Measurements from ENCODE around the gene GRIA1.
A peak's percentile ranks its signal among the peaks of the same experiment; 100 is the strongest.

Gene GRIA1

DNA sequence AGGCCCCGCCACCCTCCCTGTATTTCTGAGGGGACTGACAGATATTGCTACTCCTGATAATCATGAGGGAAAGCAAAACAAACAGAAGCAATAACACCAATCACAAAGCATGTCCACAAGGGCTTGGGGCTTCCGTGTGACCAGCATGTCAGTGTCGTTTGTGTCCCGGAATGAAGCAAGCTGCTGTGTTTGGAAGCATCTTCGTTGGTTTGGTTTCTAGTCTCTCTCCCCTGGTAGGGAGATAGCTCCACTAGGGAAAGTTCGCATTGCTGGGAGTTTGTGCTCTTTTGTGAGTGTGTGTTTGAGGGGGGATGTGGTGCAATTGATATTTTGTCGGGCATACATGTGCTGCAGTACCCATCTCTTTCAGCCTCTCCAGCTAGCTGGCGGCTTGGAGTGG, 1.4 kb downstream of the GRIA1 start:
- TF ChIP-seq, protein P1, sequence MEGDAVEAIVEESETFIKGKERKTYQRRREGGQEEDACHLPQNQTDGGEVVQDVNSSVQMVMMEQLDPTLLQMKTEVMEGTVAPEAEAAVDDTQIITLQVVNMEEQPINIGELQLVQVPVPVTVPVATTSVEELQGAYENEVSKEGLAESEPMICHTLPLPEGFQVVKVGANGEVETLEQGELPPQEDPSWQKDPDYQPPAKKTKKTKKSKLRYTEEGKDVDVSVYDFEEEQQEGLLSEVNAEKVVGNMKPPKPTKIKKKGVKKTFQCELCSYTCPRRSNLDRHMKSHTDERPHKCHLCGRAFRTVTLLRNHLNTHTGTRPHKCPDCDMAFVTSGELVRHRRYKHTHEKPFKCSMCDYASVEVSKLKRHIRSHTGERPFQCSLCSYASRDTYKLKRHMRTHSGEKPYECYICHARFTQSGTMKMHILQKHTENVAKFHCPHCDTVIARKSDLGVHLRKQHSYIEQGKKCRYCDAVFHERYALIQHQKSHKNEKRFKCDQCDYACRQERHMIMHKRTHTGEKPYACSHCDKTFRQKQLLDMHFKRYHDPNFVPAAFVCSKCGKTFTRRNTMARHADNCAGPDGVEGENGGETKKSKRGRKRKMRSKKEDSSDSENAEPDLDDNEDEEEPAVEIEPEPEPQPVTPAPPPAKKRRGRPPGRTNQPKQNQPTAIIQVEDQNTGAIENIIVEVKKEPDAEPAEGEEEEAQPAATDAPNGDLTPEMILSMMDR (IDR thresholded peaks at IDR 0.05; ENCODE audit: low read length, missing control alignments), result no peak
- no peak for DNase-seq (ENCODE audit: low read depth)
- H3K4me3 ChIP-seq (replicated peaks; ENCODE audit: low read depth, low read length), result no peak overlapping the region

DNA sequence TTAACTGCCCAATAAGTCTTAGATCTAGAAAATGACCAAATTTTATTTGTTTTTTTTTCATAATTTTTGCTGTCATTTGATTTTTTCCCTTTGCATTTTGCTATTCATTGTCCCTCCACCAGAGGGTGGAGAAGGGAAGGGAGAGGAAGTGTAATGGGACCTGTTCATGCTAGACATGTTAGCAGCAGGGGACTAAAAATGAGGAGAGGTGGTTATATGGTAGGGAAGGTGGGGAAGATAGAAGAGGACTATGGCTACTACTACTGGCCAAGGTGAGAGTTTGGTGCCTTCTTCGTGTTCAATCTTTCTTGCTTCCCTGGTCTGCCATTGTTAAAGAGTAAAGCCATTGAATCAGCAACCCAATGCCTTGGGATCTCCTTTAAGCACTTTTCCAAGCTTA, 6.4 kb downstream of the GRIA1 start:
- DNase-seq (ENCODE audit: low read depth), result peak; percentile 64
- TF ChIP-seq, protein P1 (IDR thresholded peaks at IDR 0.05; ENCODE audit: low read length, missing control alignments), result peak; percentile 97
- no peak overlapping the region for H3K4me3 ChIP-seq (replicated peaks; ENCODE audit: low read depth, low read length)

DNA sequence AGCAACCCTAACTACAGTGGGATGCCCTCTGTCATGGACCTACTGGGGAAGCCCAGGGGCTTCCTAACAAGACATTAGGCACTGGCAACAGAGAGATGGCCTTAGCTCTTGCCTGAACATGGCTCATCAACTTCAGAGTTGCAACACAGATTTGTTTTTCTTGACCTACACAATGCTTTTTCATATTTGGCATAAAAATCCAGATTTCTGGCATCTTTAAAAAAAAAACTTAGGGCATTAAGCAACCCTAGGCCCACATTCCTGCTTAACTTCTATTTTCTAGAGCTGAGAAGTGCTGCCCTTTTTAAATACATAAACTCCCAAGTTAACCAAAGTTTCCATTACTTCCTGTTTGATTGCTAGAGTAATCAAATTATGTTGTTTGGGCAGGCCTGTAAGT, 8.0 kb downstream of the GRIA1 start:
- TF ChIP-seq, protein P1 (IDR thresholded peaks at IDR 0.05; ENCODE audit: low read length, missing control alignments), result no peak
- DNase-seq (ENCODE audit: low read depth), result peak; percentile 45
- H3K4me3 ChIP-seq (replicated peaks; ENCODE audit: low read depth, low read length), result no peak overlapping the region

DNA sequence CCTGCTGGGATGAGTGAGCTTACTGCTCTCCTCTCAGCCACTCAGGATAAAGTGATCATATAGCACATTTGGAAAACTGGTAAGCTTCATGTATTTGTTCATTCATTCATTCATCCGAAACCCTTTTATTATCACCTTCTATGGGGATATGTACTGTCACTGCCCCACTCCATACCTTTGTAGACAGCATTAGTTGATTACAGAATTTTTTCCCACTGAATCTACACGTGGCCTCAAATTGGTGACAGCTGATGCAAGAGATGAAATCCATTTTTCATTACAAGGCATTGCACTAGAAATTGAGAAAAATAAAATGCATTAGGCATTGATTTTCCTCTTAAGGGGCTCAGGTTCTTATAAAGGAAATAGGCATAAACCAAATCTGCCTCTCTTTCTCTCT, 9.7 kb downstream of the GRIA1 start:
- no peak for DNase-seq (ENCODE audit: low read depth)

DNA sequence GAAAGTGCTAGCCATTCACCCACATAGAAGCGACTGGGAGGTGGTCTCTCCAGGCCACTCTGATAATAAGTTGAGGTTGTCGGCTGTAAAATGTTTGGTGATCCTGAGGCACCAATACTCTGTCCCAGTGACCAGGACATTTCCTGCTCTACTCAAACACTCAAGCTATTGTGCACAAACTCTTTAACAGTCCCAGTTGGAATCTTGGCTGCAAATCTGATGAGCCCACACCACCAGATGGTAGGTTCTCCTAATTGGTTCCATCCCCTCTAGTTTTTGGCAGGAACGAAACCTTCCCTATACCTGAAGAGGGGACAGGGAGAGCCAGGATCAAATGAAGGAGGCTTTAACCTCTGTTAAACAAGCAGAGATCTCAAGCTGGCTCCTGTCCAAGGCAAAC, 14.3 kb downstream of the GRIA1 start:
- DNase-seq (ENCODE audit: low read depth), result no peak
- no peak overlapping the region for H3K4me3 ChIP-seq (replicated peaks; ENCODE audit: low read depth, low read length)

More for the DNA sequence above, 9.7 kb downstream of the GRIA1 start:
- no peak overlapping the region for H3K4me3 ChIP-seq (replicated peaks; ENCODE audit: low read depth, low read length)
- TF ChIP-seq, protein P1 (IDR thresholded peaks at IDR 0.05; ENCODE audit: low read length, missing control alignments), result no peak

DNA sequence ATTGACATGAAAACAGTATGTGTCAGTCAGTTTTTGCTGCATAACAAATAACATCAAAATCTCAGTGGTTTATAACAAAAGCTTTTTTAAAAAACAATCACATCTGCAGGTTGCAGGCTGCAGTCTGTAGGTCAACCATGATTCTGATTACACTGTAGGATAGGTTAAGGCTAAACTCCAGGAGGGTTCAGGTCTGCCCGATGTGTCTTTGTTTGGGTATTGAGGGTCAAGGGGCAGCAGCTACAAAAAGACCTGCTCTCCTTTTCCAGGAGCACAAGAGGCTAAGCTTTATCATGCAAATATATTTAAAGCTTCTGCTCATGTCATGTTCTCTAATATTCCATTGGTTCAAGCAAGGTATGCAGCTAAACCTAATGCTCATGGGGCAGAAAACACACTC, 18.2 kb downstream of the GRIA1 start:
- DNase-seq (ENCODE audit: low read depth), result no peak
- TF ChIP-seq, protein P1 (IDR thresholded peaks at IDR 0.05; ENCODE audit: low read length, missing control alignments), result no peak
- H3K4me3 ChIP-seq (replicated peaks; ENCODE audit: low read depth, low read length), result no peak overlapping the region

More for the DNA sequence above, 14.3 kb downstream of the GRIA1 start:
- TF ChIP-seq, protein P1 (IDR thresholded peaks at IDR 0.05; ENCODE audit: low read length, missing control alignments), result no peak

DNA sequence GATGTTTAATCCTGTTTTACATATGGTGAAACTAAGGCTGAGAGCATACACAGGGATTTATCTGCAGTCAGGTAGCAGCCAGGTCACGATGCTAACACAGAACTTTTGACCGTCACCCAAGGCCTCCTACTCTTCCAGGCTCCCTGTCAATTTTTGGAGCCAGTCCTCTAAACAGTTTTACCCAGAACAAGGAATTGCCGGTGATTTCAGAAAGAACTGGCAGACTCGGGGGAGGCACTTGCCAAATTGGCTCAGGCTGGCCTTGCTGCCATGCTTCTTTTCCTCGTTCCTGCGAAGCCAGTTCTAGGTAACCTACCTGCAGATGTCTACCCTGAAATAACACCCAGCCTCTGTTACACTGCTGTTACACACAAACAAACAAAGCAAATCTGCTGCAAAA, 21.2 kb downstream of the GRIA1 start:
- no peak overlapping the region for H3K4me3 ChIP-seq (replicated peaks; ENCODE audit: low read depth, low read length)
- DNase-seq (ENCODE audit: low read depth), result no peak
- TF ChIP-seq, protein P1 (IDR thresholded peaks at IDR 0.05; ENCODE audit: low read length, missing control alignments), result no peak

All from fibroblast of pulmonary artery (primary cell).